Endothelial cell of umbilical vein (primary cell): Measurements from ENCODE around the gene APOBEC2. TPM values are rescaled to one million over a fixed set of nuclear protein-coding genes. Genes with fewer than 3 reads are reported as not detected.

Experiments used
- BruUV-seq: library from RNA; stranded (reverse); fragments of 400-500 nt; replicated peaks from 2 replicates; lab custom pipeline; 2021; lab: Mats Ljungman, UMichigan
- CTCF ChIA-PET: fragments of 300-600, 350-600 bp; sonication (Branson Sonifier 250); formaldehyde crosslinking; loops from one replicate; lab custom pipeline; 2021; ENCODE audit warnings: antibody characterized with exemption, inconsistent platforms; lab: Charles Lee
- POLR2A ChIA-PET: fragments of 300-600, 350-600 bp; sonication (Branson Sonifier 250); formaldehyde crosslinking; loops from one replicate; lab custom pipeline; 2021; ENCODE audit warnings: antibody characterized with exemption, inconsistent platforms; lab: Charles Lee
- DNase-seq: peaks from one replicate; pipeline ENCODE4 v3.0.0-alpha.2; 2011; ENCODE audit warnings: low read depth, low spot score
- FAIRE-seq: peaks from 2 replicates; lab custom pipeline; 2011; peaks lifted over from hg19 to GRCh38; lab: Jason Lieb, UNC
- H2AFZ ChIP-seq: 2 replicates; pipeline ENCODE4 v1.6.0; 2012; ENCODE audit warnings: low read depth, low read length, control low read depth, inconsistent platforms
- H3K27ac ChIP-seq: 2 replicates; pipeline ENCODE4 v1.5.1; 2011; ENCODE audit warnings: low read depth, mild to moderate bottlenecking, control low read depth, low read length, moderate library complexity; ENCODE audit not compliant: insufficient read depth
- H3K27me3 ChIP-seq, 2 experiments: 2 replicates each; pipeline versions ENCODE4 v1.6.0 to v1.6.1; 2011; ENCODE audit warnings: low read length in 2 of 2, mixed read lengths in 1 of 2; ENCODE audit not compliant: control insufficient read depth in 2 of 2, insufficient read depth in 2 of 2
- H3K36me3 ChIP-seq, 2 experiments: 2 replicates in 1 of 2; 3 replicates in 1 of 2; pipeline ENCODE4 v1.5.1; 2011; ENCODE audit warnings: low read length in 2 of 2, mild to moderate bottlenecking in 1 of 2, moderate library complexity in 1 of 2; ENCODE audit not compliant: control insufficient read depth in 2 of 2, insufficient read depth in 2 of 2; ENCODE audit errors: extremely low read depth in 1 of 2
- H3K4me1 ChIP-seq: 3 replicates; pipeline ENCODE4 v1.5.1; 2011; ENCODE audit warnings: mild to moderate bottlenecking, low read length; ENCODE audit not compliant: control insufficient read depth, insufficient read depth; ENCODE audit errors: extremely low read depth
- H3K4me2 ChIP-seq: 2 replicates; pipeline ENCODE4 v1.6.1; 2011; ENCODE audit warnings: low read length, control low read depth, mixed read lengths; ENCODE audit not compliant: insufficient read depth
- H3K4me3 ChIP-seq, 3 experiments: fragments of 200-600 bp in 1 of 3; sonication (generic), shearing (Covaris generic) in 1 of 3; replicated peaks in 1 of 3; 2 replicates each; pipeline ENCODE4 v1.5.1; 2011 to 2016; ENCODE audit warnings: control low read depth in 3 of 3, low read length in 3 of 3, mild to moderate bottlenecking in 2 of 3, inconsistent platforms in 1 of 3, low read depth in 1 of 3, moderate library complexity in 1 of 3; ENCODE audit not compliant: insufficient read depth in 1 of 3
- H3K79me2 ChIP-seq: 2 replicates; pipeline ENCODE4 v1.6.0; 2012; ENCODE audit warnings: low read length, inconsistent platforms; ENCODE audit not compliant: control insufficient read depth, insufficient read depth
- H3K9ac ChIP-seq: replicated peaks from 2 replicates; pipeline ENCODE3; 2011; ENCODE audit warnings: low read length, control low read depth; ENCODE audit not compliant: insufficient read depth; ENCODE audit errors: extremely low read depth
- H3K9me1 ChIP-seq: replicated peaks from 3 replicates; pipeline ENCODE4 v1.6.0; 2011; ENCODE audit warnings: mild to moderate bottlenecking, low read length; ENCODE audit not compliant: control insufficient read depth, insufficient read depth; ENCODE audit errors: extremely low read depth
- H3K9me3 ChIP-seq: replicated peaks from 2 replicates; pipeline ENCODE4 v1.5.1; 2012; ENCODE audit warnings: low read length, inconsistent platforms; ENCODE audit not compliant: control insufficient read depth, insufficient read depth
- H4K20me1 ChIP-seq: replicated peaks from 2 replicates; pipeline ENCODE3; 2011; ENCODE audit warnings: mild to moderate bottlenecking, low read length; ENCODE audit not compliant: control insufficient read depth, insufficient read depth; ENCODE audit errors: extremely low read depth
- EZH2 ChIP-seq: IDR thresholded peaks from 2 replicates; pipeline ENCODE4 v1.6.1; 2012; ENCODE audit warnings: borderline replicate concordance, low read depth, mild to moderate bottlenecking, moderate library complexity, low read length, inconsistent platforms; ENCODE audit not compliant: severe bottlenecking
- FOS ChIP-seq: IDR thresholded peaks from 2 replicates; pipeline ENCODE4 v1.6.1; 2011; ENCODE audit warnings: mild to moderate bottlenecking, low read length, moderate library complexity, borderline replicate concordance; ENCODE audit not compliant: insufficient read depth
- GATA2 ChIP-seq: IDR thresholded peaks from 2 replicates; pipeline ENCODE4 v1.7.0; 2011; ENCODE audit warnings: low read depth, mild to moderate bottlenecking, moderate library complexity, mixed read lengths, low read length; ENCODE audit not compliant: insufficient read length, insufficient read depth
- JUN ChIP-seq: IDR thresholded peaks from 2 replicates; pipeline ENCODE4 v1.6.1; 2011; ENCODE audit warnings: borderline replicate concordance, low read depth; ENCODE audit not compliant: insufficient read length, insufficient read depth
- MYC ChIP-seq: IDR thresholded peaks from one replicate; pipeline ENCODE4 v1.6.1; 2011; ENCODE audit warnings: mild to moderate bottlenecking, low read depth, low read length
- POLR2A ChIP-seq: IDR thresholded peaks from 2 replicates; pipeline ENCODE4 v1.6.1; 2012; ENCODE audit warnings: low read depth, mild to moderate bottlenecking, control low read depth, low read length
- POLR2AphosphoS5 ChIP-seq: IDR thresholded peaks from 2 replicates; pipeline ENCODE4 v1.6.1; 2012; ENCODE audit warnings: low read depth, mild to moderate bottlenecking, control low read depth, low read length, moderate library complexity; ENCODE audit not compliant: insufficient read depth
- dilution Hi-C: fragments of 300-500 bp; cut with MboI; formaldehyde crosslinking; loops from one replicate; pipeline ENCODE4 v1.15.0; 2019; ENCODE audit warnings: low sequenced_read_pairs; ENCODE audit not compliant: extremely low pct_ligation_motif_present
- intact Hi-C: fragments of 100-400 bp; cut with micrococcal nuclease; formaldehyde crosslinking; loops from one replicate; pipeline ENCODE4 v1.10.0; 2022
- polyA plus RNA-seq, 4 experiments: library from polyadenylated mRNA; depleted of rRNA in 3 of 4; stranded (reverse) in 3 of 4; unstranded in 1 of 4; fragments of >200 nt; gene quantifications; 2 replicates each; pipeline versions ENCODE4 v1.2.1 to v1.2.3, GENCODE V29; 2011 to 2012; ENCODE audit warnings: missing spikeins in 1 of 4
- total RNA-seq: library from RNA; stranded (reverse); gene quantifications from 2 replicates; pipeline ENCODE4 v1.2.3, GENCODE V29; 2021
- TF ChIP-seq, protein P1 (sequence below), 2 donors: IDR thresholded peaks; 1 replicate in 1 of 2; 2 replicates in 1 of 2; pipeline ENCODE4 v1.5.1; 2011; ENCODE audit warnings: low read length in 2 of 2, mild to moderate bottlenecking in 2 of 2, moderate library complexity in 2 of 2, control low read depth in 1 of 2, inconsistent platforms in 1 of 2, low read depth in 1 of 2; ENCODE audit not compliant: insufficient read depth in 1 of 2; ENCODE audit errors: extremely low read depth in 1 of 2
- TF ChIP-seq, protein P2 (sequence below): IDR thresholded peaks from 2 replicates; pipeline ENCODE4 v1.6.1; 2011; ENCODE audit not compliant: insufficient read depth, insufficient read length

Gene APOBEC2
- total and polyA plus RNA-seq, 2 donors (not counting 3 experiments of a cell fraction or from before 2014, with no cell fraction given), result not detected

DNA sequence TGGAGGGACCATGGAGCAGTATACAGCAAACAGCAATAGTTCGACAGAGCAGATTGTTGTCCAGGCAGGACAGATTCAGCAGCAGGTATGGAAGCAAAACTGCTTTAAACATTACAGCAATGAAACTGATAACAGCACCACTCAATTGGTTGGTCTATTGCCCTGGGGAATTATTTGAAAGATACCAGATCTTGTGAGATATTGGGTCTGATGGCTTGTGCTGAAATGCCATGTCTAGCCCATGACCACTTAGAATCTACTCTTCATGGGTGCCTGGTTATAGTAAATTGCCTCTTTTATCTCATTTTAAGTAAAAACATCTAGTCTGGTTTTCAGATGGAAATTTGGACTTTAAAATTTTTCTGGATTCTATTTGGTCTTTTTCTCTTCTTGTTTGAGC lies 26.1 kb downstream of the APOBEC2 start:
- ChIA-PET POLR2A (no interaction called here), CTCF (interaction anchor here (1.0 to 1.6 kb wide), 2 partner anchors 9 to 13 kb away, joined by 4 to 5 read pairs; no protein-coding TSS in a partner anchor)

More for the DNA sequence above, 26.1 kb downstream of the APOBEC2 start:
- dilution Hi-C loops (no loop called here), intact Hi-C loops (no loop called here)
- Histone ChIP-seq H2AFZ (no peak overlapping the region), H3K9me1 (no peaks in the 10 kb centered on the region), H3K4me2 (no peak overlapping the region), H3K4me3 (no peak overlapping the region), H3K36me3 (peaks cover 8 to 13% of the 10 kb centered on the region in 2 experiments), H3K9ac (no peak overlapping the region), H3K79me2 (peaks cover 83% of the 10 kb centered on the region), H3K9me3 (no peaks in the 10 kb centered on the region), H3K4me1 (peaks cover 20% of the 10 kb centered on the region), H3K27ac (no peak overlapping the region), H3K27me3 (no peaks in the 10 kb centered on the region), H4K20me1 (peaks cover 8% of the 10 kb centered on the region)
- no TSS peak for BruUV-seq
- TF ChIP-seq, protein P1, sequence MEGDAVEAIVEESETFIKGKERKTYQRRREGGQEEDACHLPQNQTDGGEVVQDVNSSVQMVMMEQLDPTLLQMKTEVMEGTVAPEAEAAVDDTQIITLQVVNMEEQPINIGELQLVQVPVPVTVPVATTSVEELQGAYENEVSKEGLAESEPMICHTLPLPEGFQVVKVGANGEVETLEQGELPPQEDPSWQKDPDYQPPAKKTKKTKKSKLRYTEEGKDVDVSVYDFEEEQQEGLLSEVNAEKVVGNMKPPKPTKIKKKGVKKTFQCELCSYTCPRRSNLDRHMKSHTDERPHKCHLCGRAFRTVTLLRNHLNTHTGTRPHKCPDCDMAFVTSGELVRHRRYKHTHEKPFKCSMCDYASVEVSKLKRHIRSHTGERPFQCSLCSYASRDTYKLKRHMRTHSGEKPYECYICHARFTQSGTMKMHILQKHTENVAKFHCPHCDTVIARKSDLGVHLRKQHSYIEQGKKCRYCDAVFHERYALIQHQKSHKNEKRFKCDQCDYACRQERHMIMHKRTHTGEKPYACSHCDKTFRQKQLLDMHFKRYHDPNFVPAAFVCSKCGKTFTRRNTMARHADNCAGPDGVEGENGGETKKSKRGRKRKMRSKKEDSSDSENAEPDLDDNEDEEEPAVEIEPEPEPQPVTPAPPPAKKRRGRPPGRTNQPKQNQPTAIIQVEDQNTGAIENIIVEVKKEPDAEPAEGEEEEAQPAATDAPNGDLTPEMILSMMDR (IDR thresholded peaks at IDR 0.05; ENCODE audit: extremely low read depth in 1 of 2, insufficient read depth in 1 of 2, low read depth in 1 of 2, low read length in 2 of 2), result no peak
- TF ChIP-seq JUN, result no peak
- TF ChIP-seq GATA2, result no peak
- TF ChIP-seq, protein P2, sequence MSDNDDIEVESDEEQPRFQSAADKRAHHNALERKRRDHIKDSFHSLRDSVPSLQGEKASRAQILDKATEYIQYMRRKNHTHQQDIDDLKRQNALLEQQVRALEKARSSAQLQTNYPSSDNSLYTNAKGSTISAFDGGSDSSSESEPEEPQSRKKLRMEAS, result no peak
- TF ChIP-seq EZH2, result no peak
- TF ChIP-seq POLR2A, result no peak
- no peak for TF ChIP-seq POLR2AphosphoS5
- TF ChIP-seq FOS, result no peak
- TF ChIP-seq MYC, result no peak
- DNase-seq, result no peak
- no peak for FAIRE-seq
